OCI-LY7 (cell line): Measurements from ENCODE around the gene AGRN. TPM values are rescaled to one million over a fixed set of nuclear protein-coding genes. Genes with fewer than 3 reads are reported as not detected.

Source experiments
- BruUV-seq: library from RNA; stranded (reverse); fragments of 400-500 nt; replicated peaks from 2 replicates; lab custom pipeline; 2021; lab: Mats Ljungman, UMichigan
- CTCF ChIA-PET: fragments of 300-600 bp; sonication (Branson Sonifier 250); formaldehyde crosslinking; loops from one replicate; lab custom pipeline; 2022; ENCODE audit warnings: antibody characterized with exemption; ENCODE audit not compliant: unreplicated experiment; lab: Charles Lee
- POLR2A ChIA-PET: fragments of 300-600 bp; sonication (Branson Sonifier 250); formaldehyde crosslinking; loops from one replicate; lab custom pipeline; 2022; ENCODE audit warnings: antibody characterized with exemption; lab: Charles Lee
- DNase-seq: peaks from one replicate; pipeline ENCODE4 v3.0.0-alpha.2; 2015; ENCODE audit warnings: low spot score
- H2AFZ ChIP-seq: fragments of 200-600 bp; sonication (generic), shearing (Covaris generic); 2 replicates; pipeline ENCODE4 v1.6.1; 2014; ENCODE audit warnings: mild to moderate bottlenecking, antibody characterized with exemption, low read length, moderate library complexity
- H3K27ac ChIP-seq: fragments of 200-600 bp; sonication (generic); 2 replicates; pipeline ENCODE4 v1.5.1; 2014; ENCODE audit warnings: mixed run types, low read depth, mild to moderate bottlenecking, moderate library complexity, low read length, inconsistent platforms; ENCODE audit not compliant: poor library complexity, severe bottlenecking
- H3K36me3 ChIP-seq: fragments of 200-600 bp; sonication (generic); 2 replicates; pipeline ENCODE4 v1.6.1; 2014; ENCODE audit warnings: mild to moderate bottlenecking, antibody characterized with exemption, low read length, moderate library complexity, mixed read lengths; ENCODE audit not compliant: insufficient read depth
- H3K4me1 ChIP-seq: fragments of 200-600 bp; sonication (generic); 2 replicates; pipeline ENCODE4 v1.5.1; 2014; ENCODE audit warnings: mild to moderate bottlenecking, low read length; ENCODE audit not compliant: insufficient read depth, poor library complexity, severe bottlenecking
- H3K4me2 ChIP-seq: fragments of 200-600 bp; sonication (generic); 2 replicates; pipeline ENCODE4 v1.6.1; 2014; ENCODE audit warnings: mild to moderate bottlenecking, low read length
- H3K4me3 ChIP-seq: fragments of 200-600 bp; sonication (generic); 2 replicates; pipeline ENCODE4 v1.5.1; 2014; ENCODE audit warnings: mild to moderate bottlenecking, low read depth, low read length; ENCODE audit not compliant: poor library complexity, severe bottlenecking
- H3K79me2 ChIP-seq: fragments of 200-600 bp; sonication (generic); 2 replicates; pipeline ENCODE4 v1.6.1; 2016; ENCODE audit warnings: low read depth, mild to moderate bottlenecking, low read length, moderate library complexity, mixed read lengths; ENCODE audit not compliant: insufficient read depth
- H3K9me2 ChIP-seq: fragments of 200-600 bp; sonication (generic); 2 replicates; pipeline ENCODE4 v1.6.1; 2016; ENCODE audit warnings: mild to moderate bottlenecking, low read length, mixed read lengths; ENCODE audit not compliant: insufficient read depth
- H3K9me3 ChIP-seq: fragments of 200-600 bp; sonication (generic); 2 replicates; pipeline ENCODE4 v1.6.1; 2014; ENCODE audit warnings: mild to moderate bottlenecking, mixed run types, low read length, mixed read lengths
- H4K20me1 ChIP-seq: fragments of 200-600 bp; sonication (generic); 2 replicates; pipeline ENCODE4 v1.6.1; 2014; ENCODE audit warnings: mild to moderate bottlenecking, antibody characterized with exemption, low read length, moderate library complexity, mixed read lengths; ENCODE audit not compliant: insufficient read depth
- CTCF ChIP-seq: fragments of 200-600 bp; sonication (generic); conservative IDR thresholded peaks from 2 replicates; pipeline ENCODE4 v1.5.1; 2014; ENCODE audit warnings: mild to moderate bottlenecking, antibody characterized with exemption, low read length, moderate library complexity, mixed read lengths
- EZH2phosphoT487 ChIP-seq: fragments of 200-600 bp; sonication (generic); IDR thresholded peaks from 2 replicates; pipeline ENCODE4 v1.6.1; 2018; ENCODE audit warnings: low read depth, borderline replicate concordance, mild to moderate bottlenecking, mixed run types, antibody characterized with exemption, low read length, moderate library complexity, mixed read lengths
- intact Hi-C: fragments of 100-400 bp; cut with micrococcal nuclease; formaldehyde crosslinking; loops from one replicate; pipeline ENCODE4 v1.10.0; 2022; ENCODE audit not compliant: unreplicated experiment
- total RNA-seq, 2 experiments: library from RNA; depleted of rRNA in 1 of 2; stranded (reverse); fragments of >200 nt in 1 of 2; shearing (Covaris generic) in 1 of 2; gene quantifications; 2 replicates each; pipeline ENCODE4 v1.2.3, GENCODE V29; 2014 to 2022

Gene AGRN
- total RNA-seq, 2 experiments from 2014 or later: 2.7 to 9.1 TPM

GRCh38 chr1:980602-981395, 39.1 kb upstream of the AGRN start:
- Histone ChIP-seq H2AFZ (no peak overlapping the region), H3K4me3 (no peak overlapping the region), H3K4me1 (no peaks in the 10 kb centered on the region), H3K36me3 (no peaks in the 10 kb centered on the region), H3K79me2 (no peaks in the 10 kb centered on the region), H3K9me3 (no peaks in the 10 kb centered on the region), H3K27ac (no peak overlapping the region), H3K9me2 (no peaks in the 10 kb centered on the region), H3K4me2 (no peak overlapping the region), H4K20me1 (no peaks in the 10 kb centered on the region)
- CTCF ChIA-PET: no interaction called here
- POLR2A ChIA-PET: no interaction called here
- no peak for TF ChIP-seq CTCF
- TF ChIP-seq EZH2phosphoT487: no peak
- no TSS peak for BruUV-seq
- DNase-seq: no peak
- intact Hi-C loops: loop anchor here (10.0 kb wide), 1 partner anchor 54 kb away; no protein-coding TSS in a partner anchor

DNA sequence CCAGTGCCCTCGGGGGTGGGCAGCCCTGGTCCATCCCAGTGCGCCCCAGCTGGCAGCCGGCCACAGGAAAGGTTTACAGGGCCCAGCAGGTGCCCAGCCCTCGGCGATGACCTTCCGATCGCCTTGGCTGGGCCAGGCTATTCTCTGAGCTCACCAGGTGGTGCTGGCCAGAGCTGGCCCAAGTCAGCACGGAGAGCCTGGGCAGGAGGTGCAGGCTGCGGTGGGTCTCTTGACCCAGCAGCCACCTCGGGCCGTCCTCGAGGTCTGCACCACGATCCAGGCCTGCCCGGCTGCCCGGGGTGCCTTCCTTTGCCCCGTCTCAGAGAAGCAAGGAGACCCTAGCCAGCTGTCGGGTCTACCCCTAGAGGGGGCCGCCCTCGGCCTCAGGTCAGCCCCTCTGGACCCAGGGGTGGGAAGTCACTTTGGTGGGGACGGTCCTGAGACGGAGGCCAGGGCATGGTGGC, 38.4 kb upstream of the AGRN start:
- TF ChIP-seq CTCF (no peak), EZH2phosphoT487 (no peak)
- Histone ChIP-seq H3K27ac (no peak overlapping the region), H2AFZ (no peak overlapping the region), H4K20me1 (no peaks in the 10 kb centered on the region), H3K4me1 (no peaks in the 10 kb centered on the region), H3K36me3 (no peaks in the 10 kb centered on the region), H3K9me3 (no peaks in the 10 kb centered on the region), H3K4me2 (no peak overlapping the region), H3K4me3 (no peak overlapping the region), H3K9me2 (no peaks in the 10 kb centered on the region), H3K79me2 (no peaks in the 10 kb centered on the region)
- intact Hi-C loops: loop anchor here (10.0 kb wide), 1 partner anchor 53 kb away; no protein-coding TSS in a partner anchor
- CTCF ChIA-PET: no interaction called here
- BruUV-seq: no TSS peak
- DNase-seq: no peak
- POLR2A ChIA-PET: no interaction called here
